ENCODE data around the gene DDX1.

DNA sequence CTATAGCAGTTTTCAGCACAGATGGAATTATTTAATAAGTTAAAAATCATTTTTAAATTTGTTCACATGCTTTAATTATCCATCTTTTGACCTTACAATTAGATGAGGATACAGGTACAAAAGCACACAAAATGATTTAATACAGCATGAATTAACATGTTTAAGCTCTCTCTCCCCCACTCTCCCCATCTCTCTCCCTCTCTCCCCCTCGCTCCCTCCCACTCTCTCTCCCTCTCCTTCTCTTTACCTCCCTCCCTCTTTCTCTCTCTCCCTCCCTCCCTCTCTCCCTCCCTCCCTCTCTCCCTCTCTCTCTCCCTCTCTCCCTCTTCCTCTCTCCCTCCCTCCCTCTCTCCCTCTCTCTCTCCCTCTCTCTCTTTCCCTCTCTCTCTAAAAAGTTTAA, 38.1 kb upstream of the DDX1 start:
- TF ChIP-seq CTCF (conservative IDR thresholded peaks at IDR 0.05 in 1 of 2, IDR thresholded peaks at IDR 0.05 in 1 of 2; ENCODE audit: low read depth in 1 of 2, low read length in 2 of 2) (no peak), EZH2 (IDR thresholded peaks at IDR 0.05; ENCODE audit: low read length, missing control alignments) (no peak)
